Kidney (tissue), 14 donors: ENCODE measurements around the gene PPP1R11. TPM values are rescaled to one million over a fixed set of nuclear protein-coding genes. Genes with fewer than 3 reads are reported as not detected.

Experiments
- DNase-seq, 5 donors: peaks; one replicate each; pipeline ENCODE4 v3.0.0-alpha.2; 2013 to 2020
- FAIRE-seq: peaks from 2 replicates; lab custom pipeline; 2012; peaks lifted over from hg19 to GRCh38; lab: Jason Lieb, UNC
- H3K27ac ChIP-seq, 2 donors: one replicate each; pipeline ENCODE4 v1.7.0; 2013; ENCODE audit warnings: low read depth in 2 of 2, low read length in 2 of 2, inconsistent platforms in 1 of 2
- H3K27me3 ChIP-seq: one replicate; pipeline ENCODE4 v1.7.1; 2013; ENCODE audit warnings: low read length, inconsistent platforms; ENCODE audit not compliant: control insufficient read depth, insufficient read depth
- H3K36me3 ChIP-seq, 3 donors: one replicate each; pipeline versions ENCODE4 v1.7.0 to v1.7.1; 2013; ENCODE audit warnings: low read length in 3 of 3, control low read depth in 1 of 3, inconsistent platforms in 1 of 3; ENCODE audit not compliant: insufficient read depth in 3 of 3, control insufficient read depth in 2 of 3
- H3K4me1 ChIP-seq, 3 donors: one replicate each; pipeline versions ENCODE4 v1.7.0 to v1.7.1; 2013; ENCODE audit warnings: low read length in 3 of 3, inconsistent platforms in 1 of 3, low read depth in 1 of 3; ENCODE audit not compliant: control insufficient read depth in 2 of 3, insufficient read depth in 2 of 3
- H3K4me3 ChIP-seq, 3 donors: one replicate each; pipeline versions ENCODE4 v1.7.0 to v1.8.1; 2013; ENCODE audit warnings: low read length in 3 of 3, control low read depth in 1 of 3, inconsistent platforms in 1 of 3
- H3K9ac ChIP-seq, 3 donors: one replicate each; pipeline versions ENCODE4 v1.7.0 to v1.7.1; 2013; ENCODE audit warnings: low read length in 3 of 3, control low read depth in 1 of 3, inconsistent platforms in 1 of 3
- H3K9me3 ChIP-seq, 3 donors: one replicate each; pipeline versions ENCODE4 v1.7.0 to v1.7.1; 2013; ENCODE audit warnings: low read length in 3 of 3, control low read depth in 1 of 3, inconsistent platforms in 1 of 3; ENCODE audit not compliant: control insufficient read depth in 2 of 3, insufficient read depth in 1 of 3
- CTCF ChIP-seq: IDR thresholded peaks from 3 replicates; pipeline ENCODE4 v1.5.1; 2012; ENCODE audit warnings: mild to moderate bottlenecking, moderate library complexity, borderline replicate concordance; ENCODE audit not compliant: insufficient read depth; ENCODE audit errors: extremely low read depth
- intact Hi-C: fragments of 100-400 bp; cut with DNase I; formaldehyde crosslinking; loops from one replicate; pipeline ENCODE4 v1.11.1; 2022
- polyA plus RNA-seq: library from polyadenylated mRNA; stranded (reverse); fragments of 350-450 nt; fragmentation: Illumina TruSeq; extraction: RNeasy Lipid Tissue Mini Kit (QIAGEN cat#74804); gene quantifications from one replicate; pipeline ENCODE4 v1.2.3, GENCODE V29; 2014; ENCODE audit warnings: low read depth, low replicate concordance; ENCODE audit not compliant: insufficient read depth
- total RNA-seq: library from RNA; stranded (reverse); fragmentation: NEBNext Ultra II Directional; extraction: Animal tissue kit (Norgen Biotek cat#: 25700); gene quantifications from one replicate; pipeline ENCODE4 v1.2.1, GENCODE V29; 2021
- donor health status: control.
- donor health status: control.
- donor health status: control.
- donor health status: control.
- donor health status: control.
- donor health status: DM: yes; HTN: yes; CAD: no.
- donor health status: Normal renal cell carcinoma (clear cell type).

PPP1R11 gene
- total and polyA plus RNA-seq, 2 donors from 2014 or later = 71.6 to 78.3 TPM

- intact Hi-C loops = no loop called here
- Histone ChIP-seq H3K4me1 (peaks cover 0 to 23% (median 13%) of the 10 kb centered on the region in 3 donors), H3K9me3 (no peaks in the 10 kb centered on the region), H3K4me3 (no peak overlapping the region), H3K9ac (no peak overlapping the region), H3K36me3 (no peaks in the 10 kb centered on the region), H3K27ac (no peak overlapping the region), H3K27me3 (peaks cover 30% of the 10 kb centered on the region)
- no peak for TF ChIP-seq CTCF
- DNase-seq (no peak), FAIRE-seq (no peak)
These were observed 37.7 kb downstream of the PPP1R11 start for GRCh38 chr6:30104661-30105060.

- H3K36me3 ChIP-seq = no peaks in the 10 kb centered on the region
- TF ChIP-seq CTCF = no peak
- no peak for FAIRE-seq
- no peaks in the 10 kb centered on the region for H3K9me3 ChIP-seq
- H3K4me1 ChIP-seq = no peaks in the 10 kb centered on the region
- H3K4me3 ChIP-seq = no peak overlapping the region
- H3K27ac ChIP-seq = no peak overlapping the region
- DNase-seq = peak in 1 of 5 donors; percentile 56
- H3K27me3 ChIP-seq = peaks cover 27% of the 10 kb centered on the region
- intact Hi-C loops = no loop called here
- H3K9ac ChIP-seq = no peak overlapping the region
These were observed 44.4 kb downstream of the PPP1R11 start for GRCh38 chr6:30111266-30111856.

- no peak for DNase-seq
- no peak for TF ChIP-seq CTCF
- intact Hi-C loops = no loop called here
- Histone ChIP-seq H3K4me1 (no peaks in the 10 kb centered on the region), H3K27ac (no peak overlapping the region), H3K27me3 (peaks cover 27% of the 10 kb centered on the region), H3K9me3 (no peaks in the 10 kb centered on the region), H3K4me3 (no peak overlapping the region), H3K9ac (no peak overlapping the region), H3K36me3 (no peaks in the 10 kb centered on the region)
- no peak for FAIRE-seq
These were observed 45.5 kb downstream of the PPP1R11 start for GRCh38 chr6:30112402-30112994.
